Duodenal mucosa (tissue), 2 donors: ENCODE measurements around the gene LSM12.
A peak's percentile ranks its signal among the peaks of the same experiment; 100 is the strongest.
"Not testable (repeated sequence)": the region's sequence is repeated elsewhere in the genome, so short reads cannot be mapped to it uniquely, and the experiment has no call there.

Experiments
- H3K27ac ChIP-seq: one replicate; pipeline ENCODE4 v1.7.0; 2013; ENCODE audit warnings: low read depth, low read length
- H3K27me3 ChIP-seq, 2 donors: one replicate each; pipeline ENCODE4 v1.7.0; 2013; ENCODE audit warnings: low read length in 2 of 2, control low read depth in 1 of 2; ENCODE audit not compliant: insufficient read depth in 2 of 2, control insufficient read depth in 1 of 2
- H3K36me3 ChIP-seq, 2 donors: one replicate each; pipeline ENCODE4 v1.7.0; 2013; ENCODE audit warnings: low read length in 2 of 2, control low read depth in 1 of 2; ENCODE audit not compliant: insufficient read depth in 2 of 2, control insufficient read depth in 1 of 2
- H3K4me1 ChIP-seq, 2 donors: one replicate each; pipeline ENCODE4 v1.7.0; 2013; ENCODE audit warnings: low read length in 2 of 2, control low read depth in 1 of 2; ENCODE audit not compliant: insufficient read depth in 2 of 2, control insufficient read depth in 1 of 2
- H3K4me3 ChIP-seq, 2 donors: one replicate each; pipeline ENCODE4 v1.7.0; 2013; ENCODE audit warnings: low read length in 2 of 2, low read depth in 1 of 2
- H3K9ac ChIP-seq, 2 donors: one replicate each; pipeline ENCODE4 v1.7.0; 2013; ENCODE audit warnings: low read length in 2 of 2, low read depth in 1 of 2
- H3K9me3 ChIP-seq, 2 donors: one replicate each; pipeline ENCODE4 v1.7.0; 2013; ENCODE audit warnings: low read length in 2 of 2, control low read depth in 1 of 2; ENCODE audit not compliant: control insufficient read depth in 1 of 2

Gene LSM12

GRCh38 chr17:44109312-44109630 lies 42.8 kb upstream of the LSM12 start:
- Histone ChIP-seq H3K27ac (peak overlapping the region; percentile 32), H3K9ac (peak overlapping the region in 1 of 2 donors; percentile 18), H3K4me1 (peaks cover 43 to 48% of the 10 kb centered on the region in 2 donors), H3K36me3 (peaks cover 0 to 6% of the 10 kb centered on the region in 2 donors), H3K4me3 (no peak overlapping the region), H3K9me3 (no peaks in the 10 kb centered on the region), H3K27me3 (no peaks in the 10 kb centered on the region)

- no peaks in the 10 kb centered on the region for H3K9me3 ChIP-seq
- no peak overlapping the region for H3K4me3 ChIP-seq
- no peak overlapping the region for H3K9ac ChIP-seq
- no peaks in the 10 kb centered on the region for H3K27me3 ChIP-seq
- H3K36me3 ChIP-seq: peaks cover 0 to 6% of the 10 kb centered on the region in 2 donors
- peaks cover 43 to 48% of the 10 kb centered on the region in 2 donors for H3K4me1 ChIP-seq
- H3K27ac ChIP-seq: peak overlapping the region; percentile 32
Observed at GRCh38 chr17:44108440-44109311, 42.2 kb upstream of the LSM12 start.

GRCh38 chr17:44106801-44107200 lies 40.3 kb upstream of the LSM12 start:
- Histone ChIP-seq H3K4me3 (no peak overlapping the region), H3K27ac (no peak overlapping the region), H3K4me1 (peaks cover 39 to 41% of the 10 kb centered on the region in 2 donors), H3K36me3 (peaks cover 0 to 6% of the 10 kb centered on the region in 2 donors), H3K9ac (no peak overlapping the region), H3K27me3 (no peaks in the 10 kb centered on the region), H3K9me3 (no peaks in the 10 kb centered on the region)

- Histone ChIP-seq H3K27me3 (no peaks in the 10 kb centered on the region), H3K4me1 (peaks cover 31 to 33% of the 10 kb centered on the region in 2 donors), H3K4me3 (no peak overlapping the region), H3K36me3 (peaks cover 0 to 6% of the 10 kb centered on the region in 2 donors), H3K9me3 (no peaks in the 10 kb centered on the region), H3K9ac (no peak overlapping the region), H3K27ac (no peak overlapping the region)
Observed at GRCh38 chr17:44105941-44106340, 39.5 kb upstream of the LSM12 start.

- Histone ChIP-seq H3K9ac (no peak overlapping the region), H3K4me1 (peaks cover 27 to 29% of the 10 kb centered on the region in 2 donors), H3K36me3 (peaks cover 0 to 6% of the 10 kb centered on the region in 2 donors), H3K9me3 (no peaks in the 10 kb centered on the region), H3K4me3 (no peak overlapping the region), H3K27ac (no peak overlapping the region), H3K27me3 (no peaks in the 10 kb centered on the region)
Observed at GRCh38 chr17:44105483-44105882, 39.0 kb upstream of the LSM12 start.

- Histone ChIP-seq H3K36me3 (peaks cover 0 to 6% of the 10 kb centered on the region in 2 donors), H3K9ac (no peak overlapping the region), H3K9me3 (no peaks in the 10 kb centered on the region), H3K27me3 (no peaks in the 10 kb centered on the region), H3K27ac (no peak overlapping the region), H3K4me3 (no peak overlapping the region), H3K4me1 (peaks cover 6% of the 10 kb centered on the region in 2 donors)
Observed at GRCh38 chr17:44102849-44103622, 36.6 kb upstream of the LSM12 start.

GRCh38 chr17:44101858-44102257 lies 35.4 kb upstream of the LSM12 start:
- H3K9ac ChIP-seq, H3K36me3 ChIP-seq, H3K9me3 ChIP-seq, H3K4me3 ChIP-seq, H3K27me3 ChIP-seq, H3K27ac ChIP-seq: not testable (repeated sequence)
- H3K4me1 ChIP-seq: peaks cover 8 to 11% of the 10 kb centered on the region in 2 donors

GRCh38 chr17:44097110-44097958 lies 30.9 kb upstream of the LSM12 start:
- no peak overlapping the region for H3K9ac ChIP-seq
- peaks cover 20% of the 10 kb centered on the region in 2 donors for H3K4me1 ChIP-seq

GRCh38 chr17:44095647-44096496 lies 29.4 kb upstream of the LSM12 start:
- Histone ChIP-seq H3K27me3 (no peaks in the 10 kb centered on the region), H3K9ac (peak overlapping the region in 1 of 2 donors; percentile 52), H3K9me3 (no peaks in the 10 kb centered on the region), H3K4me3 (peak overlapping the region; percentile 34 to 50), H3K4me1 (peaks cover 20% of the 10 kb centered on the region in 2 donors), H3K36me3 (peaks cover 5 to 25% of the 10 kb centered on the region in 2 donors), H3K27ac (peak overlapping the region; percentile 82)

More at GRCh38 chr17:44097110-44097958, 30.9 kb upstream of the LSM12 start:
- Histone ChIP-seq H3K27me3 (no peaks in the 10 kb centered on the region), H3K27ac (no peak overlapping the region), H3K4me3 (no peak overlapping the region), H3K9me3 (no peaks in the 10 kb centered on the region), H3K36me3 (peaks cover 0 to 10% of the 10 kb centered on the region in 2 donors)
